ENCODE measurements around the gene LIFR.

The LIFR gene

DNA sequence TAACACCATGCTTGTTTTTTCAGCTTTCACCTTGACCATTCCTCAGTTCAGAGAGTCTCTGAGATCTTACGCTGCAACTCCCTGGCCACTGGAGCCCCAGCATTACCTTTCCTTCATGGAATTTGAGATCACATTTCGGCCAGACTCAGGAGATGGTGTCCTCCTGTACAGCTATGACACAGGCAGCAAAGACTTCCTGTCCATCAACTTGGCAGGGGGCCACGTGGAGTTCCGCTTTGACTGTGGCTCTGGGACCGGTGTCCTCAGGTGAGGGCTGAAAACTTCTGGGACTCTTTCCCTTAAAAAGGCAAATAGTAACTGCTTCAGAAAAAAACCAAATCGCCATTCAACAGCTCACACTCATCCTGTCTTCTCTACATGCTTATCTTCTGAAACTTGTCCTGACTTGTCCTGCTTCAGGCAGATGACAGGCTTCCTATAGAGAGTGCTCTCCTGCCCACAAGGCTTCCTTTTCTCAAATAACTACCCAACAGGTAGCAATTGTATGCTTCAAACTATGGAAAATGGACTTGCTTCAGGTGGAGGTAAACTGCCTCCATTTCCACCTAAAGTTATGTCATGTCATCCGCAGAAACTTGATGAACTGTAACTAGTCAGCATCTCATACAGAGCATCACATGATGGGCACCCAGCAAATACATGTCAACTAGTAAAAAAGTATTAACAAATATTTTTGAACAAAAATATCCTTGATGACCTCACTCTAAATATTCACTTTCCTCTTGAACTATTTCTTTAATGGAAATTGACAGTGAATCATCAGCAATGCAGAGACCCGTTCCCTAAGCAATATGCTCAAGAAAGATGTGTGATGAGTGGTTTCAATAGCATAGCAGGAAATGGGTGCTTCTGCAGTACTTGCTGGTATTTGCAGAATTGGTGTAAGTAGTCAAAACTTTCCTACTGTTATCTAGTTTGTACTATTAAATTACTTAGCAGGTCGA is 129.2 kb downstream of the LIFR start:
- no peak for DNase-seq

DNA sequence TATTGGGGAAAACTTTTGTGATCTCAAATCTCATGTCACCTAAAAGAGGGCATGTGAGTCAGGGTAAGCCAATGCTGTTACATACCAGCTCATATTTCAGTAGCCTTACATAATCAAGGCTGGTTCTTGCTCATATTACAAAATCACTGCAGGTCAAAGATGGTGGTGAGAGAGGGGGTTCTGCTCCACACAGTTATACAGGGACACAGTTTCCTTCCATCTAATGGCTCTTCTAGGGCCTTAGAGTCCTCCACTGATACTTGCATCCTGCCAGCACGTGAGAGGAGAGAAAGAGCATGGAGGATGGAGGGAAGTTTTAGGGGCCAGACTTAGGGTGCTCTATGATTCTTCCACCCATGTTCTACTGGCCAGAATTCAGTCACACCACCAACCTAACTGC is 130.0 kb downstream of the LIFR start:
- no peak for DNase-seq
